NCI-H1092 (cell line): ENCODE results near the gene ATP8A2.
"Not testable (repeated sequence)": the region's sequence is repeated elsewhere in the genome, so short reads cannot be mapped to it uniquely, and the experiment has no call there.

Source experiments
- DNase-seq: peaks from one replicate; lab custom pipeline; 2025; lab: John Stamatoyannopoulos, UW

ATP8A2 gene

DNA sequence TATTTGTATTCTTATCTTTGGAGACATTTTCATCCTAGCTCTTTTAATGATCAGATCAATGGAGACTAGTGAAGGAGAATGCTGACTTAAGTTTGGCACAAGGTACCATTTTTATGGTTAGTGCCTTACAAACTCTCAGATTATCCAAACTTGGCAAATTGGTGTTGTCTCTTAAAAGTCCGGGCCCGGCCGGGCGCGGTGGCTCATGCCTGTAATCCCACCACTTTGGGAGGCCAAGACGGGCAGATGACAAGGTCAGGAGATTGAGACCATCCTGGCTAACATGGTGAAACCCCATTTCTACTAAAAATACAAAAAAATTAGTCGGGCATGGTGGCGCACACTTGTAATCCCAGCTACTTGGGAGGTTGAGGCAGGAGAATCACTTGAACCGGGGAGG is 177.2 kb downstream of the ATP8A2 start:
- DNase-seq, result not testable (repeated sequence)

DNA sequence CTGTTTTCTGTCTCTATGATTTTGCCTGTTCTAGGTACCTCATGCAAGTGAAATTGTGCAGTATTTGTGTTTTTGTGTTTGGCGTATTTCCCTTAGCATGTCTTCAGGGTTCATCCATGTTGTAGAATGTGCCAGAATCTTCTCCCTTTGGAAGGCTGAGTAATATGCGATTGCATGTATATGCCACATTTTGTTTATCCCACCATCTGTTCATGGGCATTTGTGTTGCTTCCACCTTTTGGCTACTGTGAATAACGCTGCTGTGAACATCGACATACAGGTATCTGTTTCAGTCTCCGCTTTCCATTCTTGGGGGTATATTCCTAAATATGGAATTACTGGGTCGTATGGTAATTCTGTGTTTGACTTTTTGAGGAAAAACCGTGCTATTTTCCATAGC is 190.0 kb downstream of the ATP8A2 start:
- no peak for DNase-seq

DNA sequence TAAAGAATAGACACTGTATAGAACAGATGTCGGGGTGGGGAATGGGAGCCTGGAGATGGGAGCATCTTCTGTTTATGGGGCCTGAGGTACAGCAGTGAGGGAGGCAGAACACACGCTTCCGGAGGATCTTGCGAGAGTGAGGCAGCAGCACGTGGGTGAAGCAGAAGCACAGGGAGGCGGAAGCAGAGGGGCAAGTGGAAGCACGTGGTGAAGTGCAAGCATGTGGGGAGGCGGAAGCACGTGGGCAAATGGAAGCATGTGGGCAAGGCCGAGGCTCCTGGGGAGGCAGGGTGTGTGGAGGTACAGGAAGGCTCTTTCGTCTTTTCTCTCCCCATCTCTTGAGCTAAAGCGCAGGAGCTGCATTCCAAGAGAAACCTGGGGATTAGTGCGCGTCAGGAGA is 198.4 kb downstream of the ATP8A2 start:
- no peak for DNase-seq

DNA sequence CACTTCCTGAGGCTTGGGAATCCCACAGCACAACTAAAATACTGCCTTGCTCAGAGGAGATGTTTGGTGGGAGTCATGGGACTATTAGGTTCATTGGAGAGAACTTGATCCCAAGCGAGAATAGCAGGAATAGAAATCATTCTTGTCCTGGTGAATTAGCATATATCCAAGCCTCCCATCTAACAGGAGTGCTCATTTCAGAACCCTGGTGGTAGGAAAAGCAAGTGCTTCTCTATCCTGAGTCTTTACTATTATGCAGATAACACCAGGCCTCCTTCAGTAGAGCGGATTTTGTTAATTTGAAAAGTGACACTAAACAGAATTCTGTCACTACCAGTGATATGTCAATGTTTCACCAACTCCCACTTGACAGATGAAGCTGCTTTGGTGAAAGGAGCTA is 199.5 kb downstream of the ATP8A2 start:
- DNase-seq, result no peak

DNA sequence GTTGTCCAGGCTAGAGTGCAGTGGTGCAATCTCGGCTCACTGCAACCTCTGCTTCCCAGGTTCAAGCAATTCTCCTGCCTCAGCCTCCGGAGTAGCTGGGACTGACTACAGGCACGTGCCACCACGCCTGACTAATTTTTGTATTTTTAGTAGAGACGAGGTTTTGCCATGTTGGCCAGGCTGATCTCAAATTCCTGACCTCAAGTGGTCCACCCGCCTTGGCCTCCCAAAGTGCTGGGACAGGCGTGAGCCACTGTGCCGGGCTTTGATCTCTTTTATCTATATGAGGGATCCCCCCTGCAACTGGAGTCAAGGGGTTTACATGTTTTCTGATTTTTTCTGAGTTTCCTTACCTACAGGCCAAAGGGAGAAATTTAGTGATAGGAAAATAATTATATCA is 200.4 kb downstream of the ATP8A2 start:
- DNase-seq, result not testable (repeated sequence)

DNA sequence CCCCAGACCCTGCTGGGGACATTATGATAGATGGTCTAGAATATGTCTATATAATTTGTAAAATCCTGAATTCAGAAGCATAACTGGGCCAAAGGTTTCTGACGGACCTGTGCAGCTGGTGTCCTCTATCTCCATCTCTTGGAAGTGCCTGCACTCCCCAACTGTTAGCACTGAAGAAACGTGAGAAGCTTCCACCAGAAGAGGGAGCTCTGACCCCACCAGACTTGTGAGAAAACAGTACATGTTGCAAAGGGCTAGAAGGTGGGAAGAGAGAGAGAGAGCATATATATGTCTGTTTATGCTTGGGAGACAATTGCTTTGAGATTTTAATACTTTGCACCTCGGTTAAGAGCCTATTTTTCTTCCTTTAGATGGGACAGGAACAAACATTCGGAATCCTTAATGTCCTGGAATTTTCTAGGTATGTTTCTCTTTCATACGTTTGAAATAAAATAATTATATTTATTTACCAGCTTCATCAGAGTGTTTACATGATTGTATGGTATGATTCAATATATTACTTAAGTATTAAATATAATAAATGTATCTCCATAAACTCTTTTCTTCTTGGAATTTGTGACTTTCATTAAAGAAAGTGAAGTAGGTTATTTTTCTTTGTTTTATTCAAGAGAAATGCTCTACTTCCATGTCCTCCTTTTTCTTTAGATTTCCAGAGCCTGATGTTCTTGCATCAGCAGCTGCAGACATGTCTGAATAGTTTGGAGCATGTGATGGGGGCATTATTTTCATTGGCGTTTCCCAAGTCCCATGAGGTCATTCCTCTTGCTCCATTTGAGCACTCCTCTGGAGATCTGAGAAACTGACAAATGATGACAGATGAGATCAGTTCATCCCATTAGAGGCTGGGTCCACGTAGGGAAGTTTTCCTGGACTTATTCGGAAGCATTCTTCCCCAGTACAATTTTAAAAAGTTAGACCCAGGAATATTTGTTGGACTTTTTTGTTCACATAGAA is 202.9 kb downstream of the ATP8A2 start:
- DNase-seq, result peak; percentile 94

DNA sequence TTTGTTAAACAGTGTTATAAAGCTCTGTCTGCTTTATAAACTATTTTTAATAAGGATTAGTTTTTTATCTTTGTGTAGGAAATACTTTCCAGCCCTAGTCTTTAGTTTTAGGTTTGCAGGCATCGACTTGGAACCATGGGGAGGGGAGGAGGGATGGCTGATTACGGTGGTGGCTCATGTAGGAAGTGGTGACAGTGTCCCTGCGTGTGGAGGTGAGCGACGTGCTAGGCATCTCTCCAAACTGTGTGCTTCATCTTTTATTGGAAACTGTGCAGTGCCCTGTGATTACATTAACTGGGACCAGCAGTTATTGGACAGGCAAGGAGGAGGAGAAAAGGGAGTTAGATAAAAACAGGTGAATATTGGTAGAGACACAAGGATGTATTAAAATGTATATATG is 203.8 kb downstream of the ATP8A2 start:
- DNase-seq, result no peak

DNA sequence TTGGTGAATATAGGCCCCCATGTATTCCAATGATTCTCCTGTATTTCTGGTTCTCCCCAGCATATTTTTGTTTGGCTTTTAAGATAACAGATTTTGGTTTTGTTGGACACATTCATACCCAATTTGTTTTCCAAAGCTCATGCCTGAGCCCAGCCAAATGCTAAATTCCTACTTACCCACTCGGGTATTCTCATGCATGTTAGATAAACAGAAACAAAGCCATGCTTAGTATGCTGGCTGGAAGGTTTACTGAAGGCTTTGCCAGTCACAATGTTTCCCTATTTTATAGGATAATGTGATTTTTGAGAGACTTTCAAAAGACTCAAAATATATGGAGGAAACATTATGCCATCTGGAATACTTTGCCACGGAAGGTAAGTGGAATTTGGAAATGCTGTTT is 206.8 kb downstream of the ATP8A2 start:
- DNase-seq, result no peak

DNA sequence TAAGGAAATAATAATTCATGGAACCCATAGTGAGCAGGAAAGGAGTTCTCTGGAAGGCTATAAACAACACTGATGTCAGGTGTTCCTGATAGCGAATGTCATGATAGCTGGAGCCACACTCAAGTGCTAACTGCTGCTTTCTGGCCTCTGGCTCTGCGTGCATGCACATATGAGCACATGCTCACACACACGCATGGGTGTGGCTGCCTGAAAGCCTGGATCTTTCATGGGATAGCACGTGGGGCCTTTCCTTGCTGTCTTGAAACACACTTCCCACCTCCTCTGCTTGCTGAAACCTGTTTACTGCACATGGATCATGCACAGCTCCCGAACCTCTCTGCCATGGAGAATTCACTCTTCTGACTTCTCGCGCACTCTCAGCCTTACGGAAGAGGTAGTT is 207.4 kb downstream of the ATP8A2 start:
- no peak for DNase-seq

DNA sequence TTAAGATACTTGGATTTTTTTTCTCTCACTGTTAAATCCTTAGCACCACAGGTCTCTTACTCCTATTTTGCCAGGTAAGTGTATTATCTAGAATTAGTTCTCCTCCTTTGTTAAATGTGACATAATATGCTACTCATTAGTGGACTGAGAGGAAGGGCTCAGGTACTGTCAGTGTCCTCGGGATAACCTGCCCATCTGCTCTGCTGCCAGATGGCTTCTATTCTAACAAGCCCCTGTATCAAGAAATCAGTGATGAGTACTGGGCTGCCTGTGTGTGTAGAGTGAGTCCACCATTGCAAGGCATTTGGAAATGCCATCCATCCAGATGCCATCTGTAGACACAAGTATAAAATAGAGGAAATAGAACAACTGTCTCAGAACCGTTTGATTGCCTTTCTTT is 209.6 kb downstream of the ATP8A2 start:
- no peak for DNase-seq

DNA sequence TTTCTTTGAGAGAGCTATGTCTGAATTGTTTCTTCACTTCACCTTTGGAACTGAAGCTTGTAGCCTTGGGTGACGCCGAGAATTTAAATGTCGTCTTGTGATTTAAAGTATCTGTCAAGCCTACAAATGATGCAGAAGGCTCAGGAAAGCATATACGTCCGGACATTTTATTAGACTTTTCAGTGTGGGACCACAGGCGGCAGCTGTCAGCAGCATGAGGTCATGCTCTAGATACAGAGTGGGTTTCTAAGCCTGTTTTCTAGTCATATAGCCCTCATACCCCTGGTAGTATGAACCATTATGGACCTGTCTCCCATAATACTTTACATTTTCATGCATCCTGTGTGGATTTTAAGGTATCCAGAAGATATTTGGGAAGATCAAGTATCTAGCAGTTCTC is 212.3 kb downstream of the ATP8A2 start:
- DNase-seq, result no peak

DNA sequence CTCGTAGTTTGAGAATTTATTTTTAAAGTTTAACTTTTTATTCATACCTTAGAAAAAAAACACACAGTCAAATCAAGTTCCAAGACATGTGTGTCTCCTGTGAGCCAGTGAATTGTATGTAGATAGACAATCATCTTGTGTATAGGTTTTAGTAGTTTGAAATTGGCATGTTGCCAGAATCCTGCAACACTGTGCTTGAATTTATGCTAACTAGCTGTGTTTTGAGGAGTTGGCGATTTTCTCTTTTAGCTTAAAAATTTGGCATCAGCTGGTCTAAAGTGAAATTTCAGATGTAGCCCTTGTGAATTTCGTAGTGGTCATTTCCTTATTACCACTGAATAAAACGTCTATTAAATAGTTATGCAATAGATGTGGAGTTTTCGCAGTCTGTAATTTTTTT is 213.2 kb downstream of the ATP8A2 start:
- no peak for DNase-seq

DNA sequence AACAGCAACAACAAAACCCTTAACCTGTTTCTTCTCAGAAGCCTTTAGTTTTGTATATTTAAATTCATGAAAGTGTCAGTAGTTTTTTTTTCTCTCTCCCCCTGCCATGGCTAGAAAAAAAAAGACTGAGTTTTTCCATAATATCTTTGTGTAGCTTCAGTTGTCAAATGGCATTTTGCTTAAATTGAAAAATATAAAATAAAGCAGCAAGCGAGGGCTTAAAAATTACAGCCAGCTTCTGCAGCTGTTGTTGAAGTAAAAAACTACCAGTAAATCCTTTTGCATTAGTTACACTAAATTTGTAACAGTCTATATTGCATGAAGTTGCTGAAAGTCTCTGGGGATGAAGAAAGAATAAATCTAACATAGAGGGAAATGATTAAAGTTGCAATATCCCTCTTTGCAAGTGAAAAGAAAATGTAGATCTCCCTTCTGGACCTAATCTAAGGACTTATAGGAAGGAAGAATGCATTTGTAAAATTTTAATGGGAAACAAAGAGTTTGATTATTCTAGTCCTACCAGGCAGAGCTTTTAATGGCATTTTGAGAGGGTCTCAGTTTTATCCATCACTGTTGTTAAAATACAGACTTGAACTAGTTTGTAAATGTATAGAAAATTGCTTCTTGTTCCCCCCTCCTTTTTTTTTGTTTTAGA is 215.7 kb downstream of the ATP8A2 start:
- no peak for DNase-seq

DNA sequence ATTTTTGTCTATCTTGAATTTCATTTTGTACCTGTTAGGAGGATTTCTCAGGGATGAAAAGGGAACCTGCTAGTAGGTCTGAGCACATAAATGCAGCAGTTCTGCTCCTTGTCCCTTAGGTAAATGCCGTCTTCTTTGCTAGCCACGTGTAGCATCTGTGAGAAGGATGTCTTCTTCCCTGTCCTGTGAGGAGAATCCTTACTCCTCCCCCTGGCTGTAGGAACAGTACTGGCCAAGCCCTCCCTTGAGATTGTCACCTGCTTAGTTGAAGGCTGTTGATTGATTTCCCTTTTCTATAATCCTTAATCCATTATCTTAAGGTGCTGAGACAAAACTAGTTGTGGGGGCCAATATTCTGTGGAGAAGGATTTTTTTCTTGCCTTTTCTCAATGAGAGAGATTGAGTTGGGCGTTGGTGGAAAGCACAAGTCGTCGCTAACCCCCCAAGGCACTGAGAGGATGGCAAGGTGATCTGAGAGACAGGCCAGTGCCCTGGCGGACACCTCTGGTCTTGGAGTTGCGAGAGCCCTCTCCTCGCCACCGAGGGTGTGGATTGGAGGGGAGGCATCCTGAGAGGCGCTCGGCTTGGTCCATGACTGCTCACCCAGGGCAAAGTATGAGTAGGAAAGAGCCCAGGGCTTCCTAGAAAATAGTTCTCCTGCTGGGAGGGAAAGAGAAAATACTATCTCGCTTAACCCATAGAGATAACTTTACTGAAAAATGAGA is 216.7 kb downstream of the ATP8A2 start:
- no peak for DNase-seq

DNA sequence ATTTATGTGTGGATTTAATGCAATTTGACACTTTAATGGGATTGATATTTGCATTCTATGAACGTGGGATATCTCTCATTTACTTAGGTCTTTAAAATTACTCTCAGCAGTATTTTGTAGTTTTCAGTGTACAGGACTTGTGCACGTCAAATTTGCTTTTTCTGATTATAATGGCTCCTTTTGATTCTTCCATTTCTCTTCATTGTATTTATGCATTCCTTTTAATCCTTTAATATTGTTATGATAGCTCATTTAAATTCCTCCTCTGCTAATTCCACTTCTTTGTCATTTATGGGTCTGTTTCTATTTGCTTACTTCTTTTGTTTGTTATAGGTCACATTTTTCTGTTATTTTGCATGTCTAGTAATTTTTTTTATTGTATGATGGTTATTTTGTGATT is 226.6 kb downstream of the ATP8A2 start:
- DNase-seq, result no peak

DNA sequence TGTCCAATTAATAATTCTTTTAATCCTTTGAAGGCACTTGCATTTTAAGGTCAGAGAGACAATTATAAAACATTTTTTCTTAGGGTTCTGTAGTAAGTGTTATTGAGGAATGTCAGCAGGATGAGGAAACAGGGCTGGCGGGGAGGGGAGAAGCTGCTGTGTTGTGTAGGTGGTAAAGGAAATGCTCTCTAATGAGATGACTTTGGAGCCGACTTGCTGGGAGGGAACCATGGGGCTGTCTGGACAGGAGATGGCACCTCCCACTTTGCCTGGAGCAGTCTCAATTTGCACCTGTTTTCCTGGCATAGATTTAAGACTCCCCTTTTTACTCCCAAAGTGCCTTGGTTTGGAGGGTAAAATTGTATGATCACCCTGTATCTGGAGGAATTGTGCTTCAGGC is 230.4 kb downstream of the ATP8A2 start:
- DNase-seq, result no peak

DNA sequence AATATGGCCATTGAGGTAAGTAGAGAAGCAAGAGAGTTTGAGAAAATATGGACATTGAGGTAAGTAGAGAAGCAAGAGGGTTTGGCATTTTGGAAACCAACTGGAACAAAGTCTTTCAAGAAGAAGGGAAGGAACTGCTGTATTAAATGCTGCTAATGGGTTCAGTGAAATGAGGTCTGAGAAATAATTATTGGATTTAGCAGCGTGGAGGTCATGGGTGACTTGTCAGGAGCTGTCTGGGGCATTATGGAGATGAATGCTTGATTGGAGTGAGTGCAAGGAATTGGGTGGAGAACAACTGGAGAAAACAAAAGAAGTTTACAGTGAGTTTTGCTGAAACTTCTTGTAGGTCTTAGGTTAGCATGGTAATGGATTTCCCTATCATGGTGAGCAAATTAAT is 232.3 kb downstream of the ATP8A2 start:
- DNase-seq, result no peak

DNA sequence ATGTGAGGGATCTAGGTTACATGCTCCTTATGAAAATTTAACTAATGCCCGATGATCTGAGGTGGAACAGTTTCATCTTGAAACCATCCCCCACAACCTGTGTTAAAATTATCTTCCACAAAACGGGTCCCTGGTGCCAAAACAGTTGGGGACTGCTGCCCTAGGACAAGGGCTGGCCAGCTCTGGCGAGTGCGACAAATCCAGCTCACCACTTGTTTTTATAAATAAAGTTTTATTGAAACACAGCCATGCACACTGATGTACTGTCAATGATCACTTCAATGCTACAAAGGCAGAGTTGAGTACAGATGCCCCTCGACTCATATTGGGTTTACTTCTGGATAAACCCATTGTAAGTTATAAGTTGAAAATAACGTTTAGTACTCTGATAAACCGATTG is 235.3 kb downstream of the ATP8A2 start:
- no peak for DNase-seq

DNA sequence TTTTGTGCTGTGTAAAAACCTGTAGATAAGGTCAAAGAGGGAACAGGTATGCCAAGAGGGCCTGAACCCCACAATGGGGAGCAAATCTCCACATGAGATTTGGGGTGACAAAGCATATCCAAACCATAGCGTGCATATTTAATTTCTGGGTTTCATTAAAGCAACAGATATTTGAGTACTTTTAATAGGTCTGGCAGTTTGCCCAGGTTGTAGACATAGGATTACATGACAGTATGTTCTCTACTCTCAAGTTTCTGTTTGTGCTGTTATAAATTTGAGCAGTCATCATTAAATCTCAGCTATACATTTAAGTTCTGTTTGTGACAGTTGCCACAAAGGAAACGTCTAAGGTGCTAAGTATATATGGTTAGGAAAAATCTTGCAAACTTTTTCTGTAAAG is 236.4 kb downstream of the ATP8A2 start:
- peak; percentile 81 for DNase-seq

DNA sequence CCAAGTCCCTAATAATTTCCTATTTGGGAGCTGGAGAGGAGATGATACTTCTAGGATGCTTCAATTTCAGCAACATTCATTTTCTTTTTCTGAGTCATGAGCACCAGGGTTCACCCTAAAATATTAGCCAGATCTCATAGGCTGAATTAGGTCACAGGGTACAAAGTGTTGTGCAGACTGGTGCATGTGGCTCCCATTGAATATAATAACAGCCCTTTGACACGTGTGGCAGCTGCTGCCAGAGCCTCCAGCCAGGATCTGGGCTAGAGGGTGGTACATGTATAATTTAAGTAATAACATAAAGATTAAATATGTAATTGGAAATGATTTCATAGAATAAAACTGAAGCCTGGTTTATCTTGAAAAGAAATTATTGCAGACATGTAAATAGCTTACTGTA is 244.9 kb downstream of the ATP8A2 start:
- no peak for DNase-seq

DNA sequence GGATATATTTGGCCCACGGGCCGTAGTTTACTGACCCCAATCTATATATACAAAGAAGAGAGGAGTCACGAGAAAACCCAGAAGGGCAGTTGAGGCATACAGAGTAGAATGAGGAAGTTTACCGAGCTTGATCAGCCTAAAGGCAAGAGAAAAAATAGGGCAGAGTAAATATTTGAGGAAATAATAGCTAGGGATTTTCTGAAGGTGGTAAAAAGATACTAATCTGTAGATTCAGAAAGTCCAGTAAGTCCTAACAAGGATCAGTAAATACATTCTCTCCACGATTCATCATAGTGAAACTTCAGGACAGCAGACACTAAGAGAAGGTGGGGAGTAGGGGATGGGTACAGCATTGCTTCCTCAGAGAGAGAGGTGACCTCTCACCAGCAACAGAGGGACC is 248.1 kb downstream of the ATP8A2 start:
- no peak for DNase-seq

DNA sequence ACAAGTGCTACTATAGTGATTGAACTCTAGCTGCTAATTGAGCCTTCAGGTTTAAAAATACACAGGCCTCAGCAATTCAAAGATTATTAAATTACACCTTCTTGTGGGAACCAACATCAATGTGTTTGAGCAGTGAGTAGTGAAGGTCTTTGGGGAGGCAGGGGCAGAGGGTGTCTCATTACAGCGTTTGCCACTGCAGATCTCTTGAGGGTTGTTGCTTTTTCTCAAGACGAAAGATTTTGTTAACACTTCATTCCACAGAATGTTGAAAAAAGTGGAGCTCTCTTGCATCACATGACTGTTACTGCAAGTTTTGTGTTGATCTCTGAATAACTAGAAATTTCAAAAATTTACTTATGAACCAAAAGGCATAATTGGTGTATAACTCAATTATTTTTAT is 253.6 kb downstream of the ATP8A2 start:
- no peak for DNase-seq
